Measurements from ENCODE around the gene KCNC1. TPM values are rescaled to one million over a fixed set of nuclear protein-coding genes. Genes with fewer than 3 reads are reported as not detected.
A peak's percentile ranks its signal among the peaks of the same experiment; 100 is the strongest.

Gene KCNC1
- total and polyA plus RNA-seq, 2 of the 13 experiments (the other 11 are each of a cell fraction or from before 2014, with no cell fraction given): 0.01 to 0.04 TPM

GRCh38 chr11:17770048-17770652, 35.6 kb downstream of the KCNC1 start (continued):
- TF ChIP-seq, protein P1, sequence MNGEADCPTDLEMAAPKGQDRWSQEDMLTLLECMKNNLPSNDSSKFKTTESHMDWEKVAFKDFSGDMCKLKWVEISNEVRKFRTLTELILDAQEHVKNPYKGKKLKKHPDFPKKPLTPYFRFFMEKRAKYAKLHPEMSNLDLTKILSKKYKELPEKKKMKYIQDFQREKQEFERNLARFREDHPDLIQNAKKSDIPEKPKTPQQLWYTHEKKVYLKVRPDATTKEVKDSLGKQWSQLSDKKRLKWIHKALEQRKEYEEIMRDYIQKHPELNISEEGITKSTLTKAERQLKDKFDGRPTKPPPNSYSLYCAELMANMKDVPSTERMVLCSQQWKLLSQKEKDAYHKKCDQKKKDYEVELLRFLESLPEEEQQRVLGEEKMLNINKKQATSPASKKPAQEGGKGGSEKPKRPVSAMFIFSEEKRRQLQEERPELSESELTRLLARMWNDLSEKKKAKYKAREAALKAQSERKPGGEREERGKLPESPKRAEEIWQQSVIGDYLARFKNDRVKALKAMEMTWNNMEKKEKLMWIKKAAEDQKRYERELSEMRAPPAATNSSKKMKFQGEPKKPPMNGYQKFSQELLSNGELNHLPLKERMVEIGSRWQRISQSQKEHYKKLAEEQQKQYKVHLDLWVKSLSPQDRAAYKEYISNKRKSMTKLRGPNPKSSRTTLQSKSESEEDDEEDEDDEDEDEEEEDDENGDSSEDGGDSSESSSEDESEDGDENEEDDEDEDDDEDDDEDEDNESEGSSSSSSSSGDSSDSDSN (CRISPR knock-in tag; IDR thresholded peaks at IDR 0.05): peak; percentile 66; the same call in 1 of the 2 replicates
- TF ChIP-seq ZNF746 (CRISPR knock-in tag; IDR thresholded peaks at IDR 0.05) (peak; percentile 91), WIZ (CRISPR knock-in tag; IDR thresholded peaks at IDR 0.05) (no peak), KLF15 (CRISPR knock-in tag; IDR thresholded peaks at IDR 0.05; ENCODE audit: borderline replicate concordance) (0 out of 2 replicates have a peak, but pooled peaks have one; percentile 46), ZSCAN29 (CRISPR knock-in tag; conservative IDR thresholded peaks at IDR 0.05) (peak; percentile 82; the same call in 1 of the 2 replicates), ZNF558 (CRISPR knock-in tag; IDR thresholded peaks at IDR 0.05; ENCODE audit: borderline replicate concordance) (peak; percentile 51; the same call in 1 of the 2 replicates), ZNF101 (CRISPR knock-in tag; IDR thresholded peaks at IDR 0.05; ENCODE audit: borderline replicate concordance, low read depth) (no peak), MTF1 (CRISPR knock-in tag; IDR thresholded peaks at IDR 0.05) (no peak), KIAA2018 (CRISPR knock-in tag; IDR thresholded peaks at IDR 0.05; ENCODE audit: borderline replicate concordance) (no peak), ZNF709 (CRISPR knock-in tag; IDR thresholded peaks at IDR 0.05) (peak; percentile 78; the same call in 1 of the 2 replicates), ZNF383 (CRISPR knock-in tag; IDR thresholded peaks at IDR 0.05; ENCODE audit: borderline replicate concordance) (peak; percentile 75; the same call in 1 of the 2 replicates)
- TF ChIP-seq, protein P2, sequence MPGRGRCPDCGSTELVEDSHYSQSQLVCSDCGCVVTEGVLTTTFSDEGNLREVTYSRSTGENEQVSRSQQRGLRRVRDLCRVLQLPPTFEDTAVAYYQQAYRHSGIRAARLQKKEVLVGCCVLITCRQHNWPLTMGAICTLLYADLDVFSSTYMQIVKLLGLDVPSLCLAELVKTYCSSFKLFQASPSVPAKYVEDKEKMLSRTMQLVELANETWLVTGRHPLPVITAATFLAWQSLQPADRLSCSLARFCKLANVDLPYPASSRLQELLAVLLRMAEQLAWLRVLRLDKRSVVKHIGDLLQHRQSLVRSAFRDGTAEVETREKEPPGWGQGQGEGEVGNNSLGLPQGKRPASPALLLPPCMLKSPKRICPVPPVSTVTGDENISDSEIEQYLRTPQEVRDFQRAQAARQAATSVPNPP (CRISPR knock-in tag; IDR thresholded peaks at IDR 0.05): peak; percentile 92; the same call in 1 of the 2 replicates
- TF ChIP-seq, protein P3, sequence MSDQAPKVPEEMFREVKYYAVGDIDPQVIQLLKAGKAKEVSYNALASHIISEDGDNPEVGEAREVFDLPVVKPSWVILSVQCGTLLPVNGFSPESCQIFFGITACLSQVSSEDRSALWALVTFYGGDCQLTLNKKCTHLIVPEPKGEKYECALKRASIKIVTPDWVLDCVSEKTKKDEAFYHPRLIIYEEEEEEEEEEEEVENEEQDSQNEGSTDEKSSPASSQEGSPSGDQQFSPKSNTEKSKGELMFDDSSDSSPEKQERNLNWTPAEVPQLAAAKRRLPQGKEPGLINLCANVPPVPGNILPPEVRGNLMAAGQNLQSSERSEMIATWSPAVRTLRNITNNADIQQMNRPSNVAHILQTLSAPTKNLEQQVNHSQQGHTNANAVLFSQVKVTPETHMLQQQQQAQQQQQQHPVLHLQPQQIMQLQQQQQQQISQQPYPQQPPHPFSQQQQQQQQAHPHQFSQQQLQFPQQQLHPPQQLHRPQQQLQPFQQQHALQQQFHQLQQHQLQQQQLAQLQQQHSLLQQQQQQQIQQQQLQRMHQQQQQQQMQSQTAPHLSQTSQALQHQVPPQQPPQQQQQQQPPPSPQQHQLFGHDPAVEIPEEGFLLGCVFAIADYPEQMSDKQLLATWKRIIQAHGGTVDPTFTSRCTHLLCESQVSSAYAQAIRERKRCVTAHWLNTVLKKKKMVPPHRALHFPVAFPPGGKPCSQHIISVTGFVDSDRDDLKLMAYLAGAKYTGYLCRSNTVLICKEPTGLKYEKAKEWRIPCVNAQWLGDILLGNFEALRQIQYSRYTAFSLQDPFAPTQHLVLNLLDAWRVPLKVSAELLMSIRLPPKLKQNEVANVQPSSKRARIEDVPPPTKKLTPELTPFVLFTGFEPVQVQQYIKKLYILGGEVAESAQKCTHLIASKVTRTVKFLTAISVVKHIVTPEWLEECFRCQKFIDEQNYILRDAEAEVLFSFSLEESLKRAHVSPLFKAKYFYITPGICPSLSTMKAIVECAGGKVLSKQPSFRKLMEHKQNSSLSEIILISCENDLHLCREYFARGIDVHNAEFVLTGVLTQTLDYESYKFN (CRISPR knock-in tag; conservative IDR thresholded peaks at IDR 0.05): peak; percentile 99

Data from HepG2 (cell line).